Ishikawa (cell line): ENCODE data around the gene DCAF4.

Experiments used
- EP300 ChIP-seq: IDR thresholded peaks from 2 replicates; pipeline ENCODE4 v1.6.1; 2012; ENCODE audit warnings: borderline replicate concordance
- TAF1 ChIP-seq: IDR thresholded peaks from 2 replicates; pipeline ENCODE4 v1.6.1; 2012; ENCODE audit warnings: low read depth, mild to moderate bottlenecking
- YY1 ChIP-seq: IDR thresholded peaks from 2 replicates; pipeline ENCODE4 v1.6.1; 2012; ENCODE audit warnings: low read depth
- TF ChIP-seq, protein P1 (sequence below): IDR thresholded peaks from 2 replicates; pipeline ENCODE4 v1.6.1; 2012
- TF ChIP-seq, protein P2 (sequence below): IDR thresholded peaks from 2 replicates; pipeline ENCODE4 v1.6.1; 2012; ENCODE audit warnings: low read depth, mild to moderate bottlenecking
- TF ChIP-seq, protein P3 (sequence below): IDR thresholded peaks from 2 replicates; pipeline ENCODE4 v1.6.1; 2012

DNA sequence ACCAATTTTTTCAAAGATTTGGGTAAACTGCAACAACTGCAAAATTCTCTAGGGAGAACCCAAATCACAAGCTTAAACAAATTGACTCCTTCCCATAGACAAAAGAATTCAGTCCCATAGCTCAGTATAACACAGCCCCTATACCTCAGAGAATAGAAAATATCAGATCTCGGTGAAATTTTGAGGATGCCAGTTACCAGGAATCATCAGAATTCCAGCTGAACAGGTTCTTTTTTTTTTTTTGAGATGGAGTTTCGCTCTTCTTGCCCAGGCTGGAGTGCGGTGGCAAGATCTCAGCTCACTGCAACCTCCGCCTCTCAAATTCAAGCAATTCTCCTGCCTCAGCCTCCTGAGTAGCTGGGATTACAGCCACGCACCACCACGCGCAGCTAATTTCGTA lies 63.9 kb downstream of the DCAF4 start:
- TF ChIP-seq, protein P1, sequence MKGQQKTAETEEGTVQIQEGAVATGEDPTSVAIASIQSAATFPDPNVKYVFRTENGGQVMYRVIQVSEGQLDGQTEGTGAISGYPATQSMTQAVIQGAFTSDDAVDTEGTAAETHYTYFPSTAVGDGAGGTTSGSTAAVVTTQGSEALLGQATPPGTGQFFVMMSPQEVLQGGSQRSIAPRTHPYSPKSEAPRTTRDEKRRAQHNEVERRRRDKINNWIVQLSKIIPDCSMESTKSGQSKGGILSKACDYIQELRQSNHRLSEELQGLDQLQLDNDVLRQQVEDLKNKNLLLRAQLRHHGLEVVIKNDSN = no peak
- no peak for TF ChIP-seq TAF1
- TF ChIP-seq, protein P2, sequence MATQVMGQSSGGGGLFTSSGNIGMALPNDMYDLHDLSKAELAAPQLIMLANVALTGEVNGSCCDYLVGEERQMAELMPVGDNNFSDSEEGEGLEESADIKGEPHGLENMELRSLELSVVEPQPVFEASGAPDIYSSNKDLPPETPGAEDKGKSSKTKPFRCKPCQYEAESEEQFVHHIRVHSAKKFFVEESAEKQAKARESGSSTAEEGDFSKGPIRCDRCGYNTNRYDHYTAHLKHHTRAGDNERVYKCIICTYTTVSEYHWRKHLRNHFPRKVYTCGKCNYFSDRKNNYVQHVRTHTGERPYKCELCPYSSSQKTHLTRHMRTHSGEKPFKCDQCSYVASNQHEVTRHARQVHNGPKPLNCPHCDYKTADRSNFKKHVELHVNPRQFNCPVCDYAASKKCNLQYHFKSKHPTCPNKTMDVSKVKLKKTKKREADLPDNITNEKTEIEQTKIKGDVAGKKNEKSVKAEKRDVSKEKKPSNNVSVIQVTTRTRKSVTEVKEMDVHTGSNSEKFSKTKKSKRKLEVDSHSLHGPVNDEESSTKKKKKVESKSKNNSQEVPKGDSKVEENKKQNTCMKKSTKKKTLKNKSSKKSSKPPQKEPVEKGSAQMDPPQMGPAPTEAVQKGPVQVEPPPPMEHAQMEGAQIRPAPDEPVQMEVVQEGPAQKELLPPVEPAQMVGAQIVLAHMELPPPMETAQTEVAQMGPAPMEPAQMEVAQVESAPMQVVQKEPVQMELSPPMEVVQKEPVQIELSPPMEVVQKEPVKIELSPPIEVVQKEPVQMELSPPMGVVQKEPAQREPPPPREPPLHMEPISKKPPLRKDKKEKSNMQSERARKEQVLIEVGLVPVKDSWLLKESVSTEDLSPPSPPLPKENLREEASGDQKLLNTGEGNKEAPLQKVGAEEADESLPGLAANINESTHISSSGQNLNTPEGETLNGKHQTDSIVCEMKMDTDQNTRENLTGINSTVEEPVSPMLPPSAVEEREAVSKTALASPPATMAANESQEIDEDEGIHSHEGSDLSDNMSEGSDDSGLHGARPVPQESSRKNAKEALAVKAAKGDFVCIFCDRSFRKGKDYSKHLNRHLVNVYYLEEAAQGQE = no peak
- TF ChIP-seq, protein P3, sequence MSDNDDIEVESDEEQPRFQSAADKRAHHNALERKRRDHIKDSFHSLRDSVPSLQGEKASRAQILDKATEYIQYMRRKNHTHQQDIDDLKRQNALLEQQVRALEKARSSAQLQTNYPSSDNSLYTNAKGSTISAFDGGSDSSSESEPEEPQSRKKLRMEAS = no peak
- no peak for TF ChIP-seq YY1
- no peak for TF ChIP-seq EP300
